ENCODE measurements around the gene NRCAM.

DNA sequence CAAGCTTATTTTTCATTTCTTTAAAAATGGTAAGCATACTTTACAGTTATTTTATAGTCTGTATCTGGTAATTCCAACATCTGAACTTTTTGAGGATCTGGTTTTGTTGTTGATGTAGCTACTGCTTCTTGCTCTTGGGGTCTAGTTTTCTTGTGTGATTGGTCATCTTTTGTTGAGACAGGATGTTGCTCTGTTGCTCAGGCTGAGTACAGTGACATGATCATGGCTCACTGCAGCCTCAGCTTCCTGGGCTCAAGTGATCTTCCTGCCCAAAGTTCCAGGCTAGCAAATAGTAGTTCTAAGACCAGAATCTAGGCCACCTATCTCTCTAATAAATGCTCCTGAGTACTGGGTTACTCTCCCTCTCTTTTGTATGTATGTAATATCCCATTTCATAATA, 75.7 kb downstream of the NRCAM start:
- TF ChIP-seq, protein P1, sequence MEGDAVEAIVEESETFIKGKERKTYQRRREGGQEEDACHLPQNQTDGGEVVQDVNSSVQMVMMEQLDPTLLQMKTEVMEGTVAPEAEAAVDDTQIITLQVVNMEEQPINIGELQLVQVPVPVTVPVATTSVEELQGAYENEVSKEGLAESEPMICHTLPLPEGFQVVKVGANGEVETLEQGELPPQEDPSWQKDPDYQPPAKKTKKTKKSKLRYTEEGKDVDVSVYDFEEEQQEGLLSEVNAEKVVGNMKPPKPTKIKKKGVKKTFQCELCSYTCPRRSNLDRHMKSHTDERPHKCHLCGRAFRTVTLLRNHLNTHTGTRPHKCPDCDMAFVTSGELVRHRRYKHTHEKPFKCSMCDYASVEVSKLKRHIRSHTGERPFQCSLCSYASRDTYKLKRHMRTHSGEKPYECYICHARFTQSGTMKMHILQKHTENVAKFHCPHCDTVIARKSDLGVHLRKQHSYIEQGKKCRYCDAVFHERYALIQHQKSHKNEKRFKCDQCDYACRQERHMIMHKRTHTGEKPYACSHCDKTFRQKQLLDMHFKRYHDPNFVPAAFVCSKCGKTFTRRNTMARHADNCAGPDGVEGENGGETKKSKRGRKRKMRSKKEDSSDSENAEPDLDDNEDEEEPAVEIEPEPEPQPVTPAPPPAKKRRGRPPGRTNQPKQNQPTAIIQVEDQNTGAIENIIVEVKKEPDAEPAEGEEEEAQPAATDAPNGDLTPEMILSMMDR (conservative IDR thresholded peaks at IDR 0.05), result no peak
- TF ChIP-seq ZFX (IDR thresholded peaks at IDR 0.05), result no peak

Data from C4-2B (cell line).